ENCODE results near the gene AGL. TPM values are rescaled to one million over a fixed set of nuclear protein-coding genes. Genes with fewer than 3 reads are reported as not detected.
"Not testable (repeated sequence)": the region's sequence is repeated elsewhere in the genome, so short reads cannot be mapped to it uniquely, and the experiment has no call there.

The AGL gene
- 10 to 100 TPM; 37.6 to 39.0 TPM for total RNA-seq
- long read RNA-seq, full-length matches to known transcripts, result 7 of 40 reads
- long read RNA-seq, partial matches to known transcripts, result 22 of 40 reads
- long read RNA-seq, other reads (novel, unspliced or antisense), result 11 of 40 reads

GRCh38 chr1:99849744-99850458 lies at the start of gene AGL:
Gene AGL, plus strand, starts transcription at chr1:99850361. Its CDS starts 682 bp downstream, at chr1:99851043.
- ATAC-seq (peak; percentile 98 to 99), DNase-seq (peak; percentile 89)
- intact Hi-C loops (cut with DNase I), result loop anchor here in 1 of 2 donors (5.0 kb wide), 1 partner anchor 38 kb away; no protein-coding TSS in a partner anchor

GRCh38 chr1:99801584-99801983 lies 48.6 kb upstream of the AGL start:
- ATAC-seq, result no peak
- no peak for DNase-seq
- intact Hi-C loops (cut with DNase I), result no loop called here

DNA sequence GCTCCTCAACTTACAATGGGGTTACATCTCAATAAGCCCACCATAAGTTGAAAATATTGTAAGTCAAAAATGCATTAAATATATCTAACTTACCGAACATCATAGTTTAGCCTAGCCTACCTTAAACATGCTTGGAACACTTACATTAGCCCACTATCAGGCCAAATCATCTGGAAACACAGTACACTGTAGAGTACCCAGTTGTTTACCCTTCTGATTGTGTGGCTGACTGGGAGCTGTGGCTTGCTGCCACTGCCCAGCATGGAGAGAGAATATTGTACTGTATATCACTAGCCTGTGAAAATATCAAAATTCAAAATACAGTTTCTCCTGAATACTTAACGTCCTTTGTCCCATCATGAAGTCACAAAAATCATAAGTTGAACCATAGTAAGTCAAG lies 43.3 kb upstream of the AGL start:
- ATAC-seq (no peak), DNase-seq (no peak)
- intact Hi-C loops (cut with DNase I), result loop anchor here in 1 of 2 donors (5.0 kb wide), 1 partner anchor 650 kb away; no protein-coding TSS in a partner anchor

- no peak for DNase-seq
- ATAC-seq, result peak; percentile 94 to 99
- intact Hi-C loops (cut with DNase I), result loop anchor here in 1 of 2 donors (5.0 kb wide), 1 partner anchor 649 kb away; no protein-coding TSS in a partner anchor
Measured at GRCh38 chr1:99808391-99809115, 41.6 kb upstream of the AGL start.

DNA sequence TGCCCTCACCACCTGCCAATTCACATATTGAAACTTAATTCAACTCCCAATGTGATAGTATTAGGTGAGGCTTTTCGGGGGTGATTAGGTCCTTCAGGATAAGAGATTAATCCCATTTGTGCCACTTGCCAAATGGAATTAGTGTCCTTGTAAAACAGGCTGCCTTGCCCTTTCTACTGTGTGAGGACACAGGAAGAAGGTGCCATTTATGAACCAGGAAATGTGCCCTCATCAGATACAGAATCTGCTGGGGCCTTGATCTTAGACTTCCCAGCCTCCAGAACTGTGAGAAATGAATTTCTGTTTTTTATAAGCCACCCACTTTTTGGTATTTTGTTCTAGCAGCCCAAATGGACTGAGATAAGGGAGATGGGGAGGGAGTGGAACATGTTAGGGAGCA lies 39.1 kb upstream of the AGL start:
- ATAC-seq, result no peak
- intact Hi-C loops (cut with DNase I), result loop anchor here (5.0 to 10.0 kb wide), 3 partner anchors 41 to 1054 kb away; partner anchors contain the start of gene AGL (in 1 of the 2)
- no peak for DNase-seq

- ATAC-seq, result no peak
- DNase-seq, result no peak
- intact Hi-C loops (cut with DNase I), result loop anchor here (5.0 to 10.0 kb wide), 3 partner anchors 41 to 1053 kb away; partner anchors contain the start of gene AGL (in 1 of the 2)
Measured at GRCh38 chr1:99811747-99812146, 38.4 kb upstream of the AGL start.

- ATAC-seq (no peak), DNase-seq (no peak)
- intact Hi-C loops (cut with DNase I), result loop anchor here (5.0 to 10.0 kb wide), 3 partner anchors 38 to 1050 kb away; partner anchors contain the start of gene AGL (in 1 of the 2)
Measured at GRCh38 chr1:99814373-99814900, 35.7 kb upstream of the AGL start.

- ATAC-seq (no peak), DNase-seq (no peak)
- intact Hi-C loops (cut with DNase I), result loop anchor here in 1 of 2 donors (10.0 kb wide), 2 partner anchors 648 to 1048 kb away; no protein-coding TSS in a partner anchor
Measured at GRCh38 chr1:99816656-99817055, 33.5 kb upstream of the AGL start.

GRCh38 chr1:99818063-99818699 lies 32.0 kb upstream of the AGL start:
- ATAC-seq (peak; percentile 74 to 75), DNase-seq (no peak)
- intact Hi-C loops (cut with DNase I), result loop anchor here in 1 of 2 donors (10.0 kb wide), 2 partner anchors 647 to 1047 kb away; no protein-coding TSS in a partner anchor

- intact Hi-C loops (cut with DNase I), result no loop called here
- ATAC-seq, result no peak
- no peak for DNase-seq
Measured at GRCh38 chr1:99820546-99820945, 29.6 kb upstream of the AGL start.

GRCh38 chr1:99825098-99825497 lies 25.1 kb upstream of the AGL start:
- intact Hi-C loops (cut with DNase I), result no loop called here
- DNase-seq (no peak), ATAC-seq (no peak)

GRCh38 chr1:99825702-99826101 lies 24.5 kb upstream of the AGL start:
- DNase-seq (no peak), ATAC-seq (no peak)
- intact Hi-C loops (cut with DNase I), result no loop called here

DNA sequence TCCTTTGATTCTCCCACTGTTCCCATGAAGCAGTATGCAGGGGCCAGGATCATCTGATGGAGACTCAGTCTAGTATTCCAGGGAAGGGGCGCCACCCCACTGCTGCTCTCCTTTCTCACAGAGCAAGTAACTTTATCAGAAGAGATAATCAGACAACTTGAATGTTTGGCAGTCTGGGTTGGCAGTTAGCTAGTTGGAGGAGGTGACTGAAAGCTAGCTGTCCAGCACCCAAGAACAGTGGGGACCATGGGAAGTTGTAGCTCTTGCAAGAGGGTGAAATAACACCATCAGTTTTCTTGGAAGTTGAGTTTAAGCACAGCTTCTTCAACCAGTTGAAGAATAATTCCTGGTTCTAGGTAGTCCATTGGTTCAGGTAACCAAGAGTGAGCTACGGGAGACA lies 22.2 kb upstream of the AGL start:
- DNase-seq (no peak), ATAC-seq (no peak)
- intact Hi-C loops (cut with DNase I), result no loop called here

DNA sequence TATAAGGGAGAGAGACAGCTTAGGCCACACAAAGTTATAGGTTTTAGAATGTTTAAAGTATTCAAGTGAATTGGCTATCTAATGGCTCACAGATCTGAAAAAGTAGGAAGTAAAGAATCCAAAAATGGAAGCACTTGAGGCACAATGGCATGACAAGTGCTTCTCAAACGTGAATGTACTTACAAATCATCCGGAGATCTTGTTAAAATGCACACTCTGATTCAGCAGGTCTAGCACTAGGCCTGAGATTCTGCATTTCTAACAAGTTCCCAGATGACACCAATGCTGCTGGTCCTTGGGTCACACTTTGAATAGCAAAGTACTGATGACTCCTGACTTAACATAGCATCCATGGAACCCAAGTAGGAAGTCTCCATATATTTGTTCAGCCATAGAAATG lies 20.9 kb upstream of the AGL start:
- DNase-seq, result no peak
- no peak for ATAC-seq
- intact Hi-C loops (cut with DNase I), result no loop called here

- ATAC-seq; intact Hi-C loops (cut with DNase I); DNase-seq: not testable (repeated sequence)
Measured at GRCh38 chr1:99833911-99834310, 16.2 kb upstream of the AGL start.

GRCh38 chr1:99836171-99837103 lies 13.7 kb upstream of the AGL start:
- intact Hi-C loops (cut with DNase I); DNase-seq; ATAC-seq: not testable (repeated sequence)

DNA sequence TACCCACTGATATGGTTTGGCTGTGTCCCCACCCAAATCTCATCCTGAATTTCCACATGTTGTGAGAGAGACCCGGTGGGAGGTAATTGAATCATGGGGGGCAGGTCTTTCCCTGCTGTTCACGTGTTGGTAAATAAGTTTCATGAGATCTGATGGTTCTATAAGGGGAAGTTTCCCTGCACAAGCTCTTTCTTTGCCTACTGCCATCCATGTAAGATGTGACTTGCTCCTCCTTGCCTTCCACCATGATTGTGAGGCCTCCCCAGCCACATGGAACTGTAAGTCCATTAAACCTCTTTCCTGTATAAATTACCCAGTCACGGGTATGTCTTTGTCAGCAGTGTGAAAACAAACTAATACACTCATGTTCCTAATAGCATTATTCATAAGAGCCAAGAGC lies 9.8 kb upstream of the AGL start:
- ATAC-seq; intact Hi-C loops (cut with DNase I); DNase-seq: not testable (repeated sequence)

DNA sequence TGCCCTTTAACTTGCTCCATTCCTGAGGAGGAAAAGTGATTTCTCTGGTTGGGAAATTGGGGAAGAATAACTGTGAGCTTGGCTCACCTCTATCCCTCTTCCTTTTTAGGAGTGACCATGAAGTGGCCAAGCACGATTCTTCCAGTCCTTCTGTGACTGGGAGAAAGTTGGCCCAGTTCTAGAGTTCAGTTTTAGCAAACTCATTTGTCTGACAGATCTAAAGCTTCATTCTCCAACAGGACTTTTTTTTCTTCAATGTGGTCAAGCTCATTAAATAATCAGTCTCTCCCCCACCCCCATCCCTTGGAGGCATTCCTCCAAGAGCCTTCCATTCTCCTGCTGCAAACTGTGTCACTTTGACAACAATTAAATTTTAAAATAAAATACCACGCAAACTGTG lies 6.4 kb upstream of the AGL start:
- intact Hi-C loops (cut with DNase I), result no loop called here
- DNase-seq (no peak), ATAC-seq (peak; percentile 42 to 88)

Measured in left cardiac atrium (tissue), 4 donors.